D721Med (cell line): ENCODE results near the gene TTC27.
"Not testable (repeated sequence)": the region's sequence is repeated elsewhere in the genome, so short reads cannot be mapped to it uniquely, and the experiment has no call there.

ENCODE experiments used
- DNase-seq: peaks from one replicate; pipeline ENCODE4 v3.0.0; 2011; ENCODE audit warnings: low spot score; ENCODE audit not compliant: insufficient read length
- FAIRE-seq: peaks from 2 replicates; lab custom pipeline; 2011; peaks lifted over from hg19 to GRCh38; lab: Jason Lieb, UNC
- CTCF ChIP-seq: IDR thresholded peaks from 2 replicates; pipeline ENCODE4 v1.5.1; 2012; ENCODE audit warnings: mild to moderate bottlenecking, control low read depth; ENCODE audit not compliant: insufficient read depth; ENCODE audit errors: missing control alignments

The TTC27 gene

GRCh38 chr2:32633040-32633439, 5.2 kb downstream of the TTC27 start:
- no peak for DNase-seq
- no peak for FAIRE-seq
- no peak for TF ChIP-seq CTCF

GRCh38 chr2:32638548-32638947, 10.7 kb downstream of the TTC27 start:
- FAIRE-seq, DNase-seq: not testable (repeated sequence)

GRCh38 chr2:32641180-32641579, 13.3 kb downstream of the TTC27 start:
- TF ChIP-seq CTCF: no peak
- DNase-seq (no peak), FAIRE-seq (no peak)

- no peak for TF ChIP-seq CTCF
- no peak for DNase-seq
- FAIRE-seq: no peak
Measured at GRCh38 chr2:32647180-32647651, 19.4 kb downstream of the TTC27 start.

GRCh38 chr2:32652555-32653209, 24.8 kb downstream of the TTC27 start:
- FAIRE-seq (no peak), DNase-seq (no peak)
- TF ChIP-seq CTCF: no peak

- DNase-seq (no peak), FAIRE-seq (no peak)
- no peak for TF ChIP-seq CTCF
Measured at GRCh38 chr2:32656069-32656468, 28.2 kb downstream of the TTC27 start.

GRCh38 chr2:32663864-32664263, 36.0 kb downstream of the TTC27 start:
- no peak for FAIRE-seq
- DNase-seq: no peak
- no peak for TF ChIP-seq CTCF
